ENCODE results near the gene SSR1.
A peak's percentile ranks its signal among the peaks of the same experiment; 100 is the strongest.

Gene SSR1

GRCh38 chr6:7262746-7263518, 50.1 kb downstream of the SSR1 start:
- TF ChIP-seq REST (IDR thresholded peaks at IDR 0.05; ENCODE audit: insufficient read depth in 1 of 2, low read depth in 2 of 2, low read length in 2 of 2) (no peak), TAF1 (IDR thresholded peaks at IDR 0.05; ENCODE audit: borderline replicate concordance, insufficient read depth, low read length) (no peak), FOXP2 (optimal IDR thresholded peaks at IDR 0.05; ENCODE audit: borderline replicate concordance, extremely low read depth, extremely low read length, insufficient read depth) (no peak), POLR2AphosphoS5 (IDR thresholded peaks at IDR 0.05; ENCODE audit: low read depth, low read length) (no peak), SIN3A (IDR thresholded peaks at IDR 0.05; ENCODE audit: borderline replicate concordance, insufficient read depth, low read length) (no peak)

GRCh38 chr6:7261852-7262461, 51.0 kb downstream of the SSR1 start:
- TF ChIP-seq POLR2AphosphoS5 (IDR thresholded peaks at IDR 0.05; ENCODE audit: low read depth, low read length) (no peak), REST (IDR thresholded peaks at IDR 0.05; ENCODE audit: insufficient read depth in 1 of 2, low read depth in 2 of 2, low read length in 2 of 2) (no peak), SIN3A (IDR thresholded peaks at IDR 0.05; ENCODE audit: borderline replicate concordance, insufficient read depth, low read length) (no peak), TAF1 (IDR thresholded peaks at IDR 0.05; ENCODE audit: borderline replicate concordance, insufficient read depth, low read length) (no peak), FOXP2 (optimal IDR thresholded peaks at IDR 0.05; ENCODE audit: borderline replicate concordance, extremely low read depth, extremely low read length, insufficient read depth) (no peak)

- TF ChIP-seq SIN3A (IDR thresholded peaks at IDR 0.05; ENCODE audit: borderline replicate concordance, insufficient read depth, low read length) (no peak), POLR2AphosphoS5 (IDR thresholded peaks at IDR 0.05; ENCODE audit: low read depth, low read length) (peak; percentile 76), REST (IDR thresholded peaks at IDR 0.05; ENCODE audit: insufficient read depth in 1 of 2, low read depth in 2 of 2, low read length in 2 of 2) (no peak), TAF1 (IDR thresholded peaks at IDR 0.05; ENCODE audit: borderline replicate concordance, insufficient read depth, low read length) (peak; percentile 63; the same call in 1 of the 2 replicates), FOXP2 (optimal IDR thresholded peaks at IDR 0.05; ENCODE audit: borderline replicate concordance, extremely low read depth, extremely low read length, insufficient read depth) (peak; percentile 16)
Observed at GRCh38 chr6:7261032-7261841, 51.8 kb downstream of the SSR1 start.

DNA sequence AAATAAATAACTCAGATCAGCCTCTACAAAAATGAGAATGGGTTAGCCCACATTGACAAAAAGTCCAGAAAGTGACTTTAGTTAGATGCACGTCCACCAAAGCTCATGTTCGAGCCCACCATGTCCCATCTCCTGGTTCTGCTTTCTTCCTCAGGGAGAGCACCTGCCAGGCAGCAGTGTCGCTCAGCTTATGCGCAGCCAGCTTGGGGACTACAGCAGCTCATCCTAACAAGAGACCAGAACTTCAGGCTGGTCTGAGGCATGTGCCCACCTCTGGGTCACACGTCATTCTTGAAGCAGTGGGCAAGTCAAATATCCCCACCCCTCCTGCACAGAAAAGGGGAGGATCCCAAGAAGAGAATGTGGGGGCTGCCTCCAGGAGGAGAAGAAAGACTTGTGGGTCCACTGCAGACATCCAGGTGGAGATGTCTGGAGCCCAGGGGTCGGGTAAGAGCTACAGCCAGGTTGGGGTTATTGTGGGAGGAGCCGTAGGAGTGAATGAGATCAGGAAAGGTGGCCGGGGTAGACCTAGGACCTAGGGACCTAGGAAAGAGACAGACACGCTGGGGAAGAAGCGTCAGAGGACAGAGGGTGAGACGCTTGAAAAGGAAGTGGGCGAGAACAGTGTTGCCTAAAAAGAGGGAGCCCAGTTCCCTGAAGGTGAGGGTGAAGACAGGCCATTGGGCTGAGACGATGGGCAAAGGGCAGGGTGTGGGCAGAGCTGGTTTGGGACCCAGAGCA, 52.5 kb downstream of the SSR1 start:
- TF ChIP-seq SIN3A (IDR thresholded peaks at IDR 0.05; ENCODE audit: borderline replicate concordance, insufficient read depth, low read length) (no peak), REST (IDR thresholded peaks at IDR 0.05; ENCODE audit: insufficient read depth in 1 of 2, low read depth in 2 of 2, low read length in 2 of 2) (no peak), FOXP2 (optimal IDR thresholded peaks at IDR 0.05; ENCODE audit: borderline replicate concordance, extremely low read depth, extremely low read length, insufficient read depth) (no peak), POLR2AphosphoS5 (IDR thresholded peaks at IDR 0.05; ENCODE audit: low read depth, low read length) (no peak), TAF1 (IDR thresholded peaks at IDR 0.05; ENCODE audit: borderline replicate concordance, insufficient read depth, low read length) (no peak)

Data from PFSK-1 (cell line).